ENCODE measurements around the gene YPEL1. TPM values are rescaled to one million over a fixed set of nuclear protein-coding genes. Genes with fewer than 3 reads are reported as not detected.

The YPEL1 gene
- total and polyA plus RNA-seq, 10 of the 15 experiments (the other 5 are each of a cell fraction or from before 2014, with no cell fraction given): 0.13 to 5.0 (median 1.6) TPM

- no peaks in the 10 kb centered on the region for H3K9me3 ChIP-seq (replicated peaks; ENCODE audit: control insufficient read depth, insufficient read depth, low read length)
- POLR2A ChIA-PET: interaction anchor here (0.7 kb wide), 1 partner anchor 29 kb away, joined by 3 read pairs; the partner anchor contains the start of gene YPEL1
- BruUV-seq (replicated peaks): no TSS peak
- TF ChIP-seq, protein P1, sequence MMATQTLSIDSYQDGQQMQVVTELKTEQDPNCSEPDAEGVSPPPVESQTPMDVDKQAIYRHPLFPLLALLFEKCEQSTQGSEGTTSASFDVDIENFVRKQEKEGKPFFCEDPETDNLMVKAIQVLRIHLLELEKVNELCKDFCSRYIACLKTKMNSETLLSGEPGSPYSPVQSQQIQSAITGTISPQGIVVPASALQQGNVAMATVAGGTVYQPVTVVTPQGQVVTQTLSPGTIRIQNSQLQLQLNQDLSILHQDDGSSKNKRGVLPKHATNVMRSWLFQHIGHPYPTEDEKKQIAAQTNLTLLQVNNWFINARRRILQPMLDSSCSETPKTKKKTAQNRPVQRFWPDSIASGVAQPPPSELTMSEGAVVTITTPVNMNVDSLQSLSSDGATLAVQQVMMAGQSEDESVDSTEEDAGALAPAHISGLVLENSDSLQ (IDR thresholded peaks at IDR 0.05): peak; percentile 80
- TF ChIP-seq PBX3 (IDR thresholded peaks at IDR 0.05; ENCODE audit: insufficient replicate concordance, low read depth, low read length) (peak; percentile 69), TARDBP (IDR thresholded peaks at IDR 0.05; ENCODE audit: borderline replicate concordance) (no peak), SPI1 (IDR thresholded peaks at IDR 0.05; ENCODE audit: borderline replicate concordance, insufficient read depth, low read depth, low read length) (no peak), POLR2A (IDR thresholded peaks at IDR 0.05; ENCODE audit: low read depth, low read length) (no peak), EED (IDR thresholded peaks at IDR 0.05; ENCODE audit: low read depth) (no peak), STAT1 (conservative IDR thresholded peaks at IDR 0.05) (no peak)
- H3K36me3 ChIP-seq (ENCODE audit: control insufficient read depth in 2 of 2, insufficient read depth in 2 of 2, low read length in 1 of 2): peaks cover 14 to 18% of the 10 kb centered on the region in 2 experiments
- intact Hi-C loops (cut with micrococcal nuclease; ENCODE audit: unreplicated experiment): loop anchor here (5.0 kb wide), 1 partner anchor 98 kb away; no protein-coding TSS in a partner anchor
- no peaks in the 10 kb centered on the region for H3K79me2 ChIP-seq (ENCODE audit: control insufficient read depth, insufficient read depth, low read length)
- SMC1A ChIA-PET (ENCODE audit: uncharacterized antibody, unreplicated experiment): interaction anchor here (1.0 to 3.7 kb wide), 11 partner anchors 8 to 174 kb away, joined by 3 to 26 read pairs (median 5); no protein-coding TSS in a partner anchor
- peak overlapping the region; percentile 52 for H3K4me2 ChIP-seq (ENCODE audit: control insufficient read depth, insufficient read depth)
- H4K20me1 ChIP-seq (ENCODE audit: control insufficient read depth, insufficient read depth): no peaks in the 10 kb centered on the region
- H3K27ac ChIP-seq (ENCODE audit: control insufficient read depth, insufficient read depth): peak overlapping the region; percentile 50
- no peak for DNase-seq (ENCODE audit: low read depth, low spot score)
- no peak overlapping the region for H3K9ac ChIP-seq (ENCODE audit: control insufficient read depth, insufficient read depth, low read length)
- no peak overlapping the region for H2AFZ ChIP-seq (ENCODE audit: control insufficient read depth, low read depth, low read length)
- no peak for ATAC-seq
- RAD21 ChIA-PET (ENCODE audit: unreplicated experiment): interaction anchor here (1.0 to 1.9 kb wide), 6 partner anchors 8 to 174 kb away, joined by 3 to 18 read pairs (median 8); partner anchors contain the start of gene MAPK1
- no peak overlapping the region for H3K4me3 ChIP-seq
- H3K4me1 ChIP-seq (ENCODE audit: control insufficient read depth, insufficient read depth, low read length): peaks cover 59% of the 10 kb centered on the region
- CTCF ChIA-PET: interaction anchor here (1.5 to 1.9 kb wide), 3 partner anchors 51 to 96 kb away, joined by 5 to 12 read pairs (median 5); no protein-coding TSS in a partner anchor
- H3K27me3 ChIP-seq (replicated peaks in 1 of 2; ENCODE audit: control insufficient read depth in 2 of 2, insufficient read depth in 2 of 2, low read length in 1 of 2): no peaks in the 10 kb centered on the region
- in situ Hi-C loops (cut with MboI): no loop called here
- WGBS (ENCODE audit: insufficient coverage, insufficient replicate concordance, low lambda C conversion rate, missing lambda C conversion rate): 88% methylated on average over 9 of the region's 9 CpGs
- no peak for FAIRE-seq
Observed at GRCh38 chr22:21764038-21764804, 28.6 kb upstream of the YPEL1 start.

Measured in GM12878 (cell line).